Activated CD4-positive, CD25-positive, alpha-beta regulatory T cell treated with anti-CD3 and anti-CD28 coated beads, Interleukin-2, amount 50 U/mL, for 16 hours (primary cell): ENCODE results near the gene KLHL17.
A peak's percentile ranks its signal among the peaks of the same experiment; 100 is the strongest.

ENCODE experiments used
- DNase-seq: peaks from one replicate; pipeline ENCODE4 v3.0.0-alpha.2; 2020; ENCODE audit warnings: low read depth, low spot score

Gene KLHL17

DNA sequence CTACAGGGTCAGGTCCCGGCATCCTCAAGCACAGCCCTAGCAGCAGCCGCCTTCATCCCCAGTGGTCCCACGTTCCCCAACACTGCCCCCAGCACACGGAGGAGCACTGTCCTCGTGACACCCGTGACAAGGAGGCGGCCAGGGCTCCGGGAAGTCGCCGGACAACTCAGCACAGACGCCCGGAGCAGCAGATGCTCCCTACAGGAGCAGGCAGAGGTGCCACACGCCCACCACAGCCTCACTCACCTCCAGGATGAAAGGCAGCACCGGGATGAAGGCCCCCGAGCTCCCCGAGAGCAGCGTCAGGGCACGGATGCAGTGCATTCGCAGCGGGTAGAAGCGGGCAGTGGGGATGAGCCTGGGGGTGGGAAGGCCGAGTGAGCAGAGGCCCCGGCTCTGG is 9.5 kb upstream of the KLHL17 start:
- DNase-seq: no peak

DNA sequence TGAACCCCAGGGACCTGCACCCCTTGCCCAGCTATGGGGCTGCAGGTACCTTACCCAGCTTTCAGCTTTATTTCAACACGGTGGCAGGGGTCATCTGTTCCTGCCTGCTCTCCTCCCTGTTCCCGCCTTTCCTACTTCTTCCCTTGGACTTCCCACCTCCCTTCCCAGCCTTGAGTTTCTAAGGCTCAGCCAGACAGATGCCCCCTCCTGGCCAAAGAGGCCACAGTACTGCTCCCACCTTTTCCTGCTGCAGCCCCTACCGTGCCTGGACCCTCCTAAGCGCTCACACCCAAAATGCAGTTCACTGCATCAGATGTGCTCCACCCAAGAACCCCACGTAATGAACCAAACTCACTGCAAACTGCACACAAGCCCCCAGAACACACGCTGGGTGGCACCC is 9.0 kb upstream of the KLHL17 start:
- DNase-seq: no peak

DNA sequence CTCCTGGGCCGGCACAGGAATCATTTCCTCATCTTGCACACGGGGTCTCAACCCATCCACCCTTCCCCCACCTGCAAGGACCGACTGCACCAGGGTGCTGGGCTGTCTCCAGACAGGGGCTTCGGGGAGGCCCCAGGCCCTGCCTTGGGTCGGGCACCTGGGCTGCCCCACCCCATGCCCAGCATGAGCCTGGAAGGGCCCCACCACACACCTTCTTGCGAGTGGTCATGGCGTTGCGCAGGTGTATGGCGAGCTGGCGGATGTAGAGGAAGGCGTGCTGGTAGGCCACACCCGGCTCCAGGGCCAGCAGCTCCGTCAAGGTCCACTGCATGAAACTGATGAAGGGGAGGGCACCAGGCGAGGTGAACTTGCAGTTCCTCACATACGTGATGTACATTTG is 8.2 kb upstream of the KLHL17 start:
- DNase-seq: no peak

DNA sequence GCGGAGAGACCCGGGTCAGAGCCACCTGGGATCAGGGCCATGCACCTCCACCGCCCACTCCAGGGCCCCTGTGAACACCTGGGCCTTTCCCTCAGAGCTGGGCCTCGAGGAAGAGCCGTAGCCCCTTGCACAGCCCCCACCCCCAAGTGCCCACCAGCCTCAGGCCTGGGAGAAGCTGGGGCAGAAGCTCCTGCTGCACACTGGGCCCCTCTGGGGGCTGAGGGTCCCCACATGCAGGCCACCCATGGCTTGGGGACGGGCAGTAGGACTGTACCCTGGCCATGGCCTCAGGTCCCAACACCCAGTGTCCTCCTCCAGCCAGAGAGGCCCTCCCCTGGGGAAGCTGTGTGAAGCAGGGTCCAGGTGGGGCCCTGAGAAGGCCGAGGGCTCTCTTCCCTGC is 7.8 kb upstream of the KLHL17 start:
- no peak for DNase-seq

DNA sequence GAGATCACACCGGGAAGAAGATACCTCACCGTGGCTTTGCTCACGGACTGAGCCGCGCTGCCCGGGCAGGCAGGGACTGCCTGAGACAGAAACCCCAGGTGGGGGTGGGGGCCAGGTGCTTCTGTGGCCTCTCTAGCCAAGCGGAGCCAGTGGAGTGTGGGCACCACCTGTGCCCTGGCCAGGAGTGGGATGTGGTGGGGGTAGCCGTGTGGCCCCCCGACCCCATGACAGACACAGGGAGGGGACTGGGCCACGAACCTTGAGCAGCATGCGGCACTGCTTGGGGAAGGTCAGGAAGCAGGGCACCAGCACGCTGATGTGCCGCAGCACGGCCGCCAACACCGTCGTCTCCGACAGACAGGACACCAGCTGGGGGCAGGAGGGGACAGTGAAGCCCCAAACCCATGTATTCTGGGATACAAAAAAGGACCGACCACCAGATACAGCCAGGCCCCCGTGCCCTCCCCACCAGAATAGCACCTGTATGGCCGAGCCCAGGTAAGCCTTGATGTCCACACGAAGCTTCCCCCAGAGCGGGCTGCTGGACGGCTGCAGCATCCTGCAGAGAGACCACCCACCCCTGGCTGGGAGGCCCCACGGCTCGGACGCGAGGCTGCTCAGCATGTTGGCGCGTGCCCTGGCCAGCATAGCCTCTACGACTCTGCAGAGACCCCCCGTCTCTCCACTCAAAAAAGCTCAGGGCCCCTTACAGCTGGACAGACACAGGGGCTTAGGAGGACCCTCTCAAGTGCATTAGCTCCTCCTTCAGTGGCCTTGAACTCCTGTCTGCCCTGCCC is 6.7 kb upstream of the KLHL17 start:
- no peak for DNase-seq

DNA sequence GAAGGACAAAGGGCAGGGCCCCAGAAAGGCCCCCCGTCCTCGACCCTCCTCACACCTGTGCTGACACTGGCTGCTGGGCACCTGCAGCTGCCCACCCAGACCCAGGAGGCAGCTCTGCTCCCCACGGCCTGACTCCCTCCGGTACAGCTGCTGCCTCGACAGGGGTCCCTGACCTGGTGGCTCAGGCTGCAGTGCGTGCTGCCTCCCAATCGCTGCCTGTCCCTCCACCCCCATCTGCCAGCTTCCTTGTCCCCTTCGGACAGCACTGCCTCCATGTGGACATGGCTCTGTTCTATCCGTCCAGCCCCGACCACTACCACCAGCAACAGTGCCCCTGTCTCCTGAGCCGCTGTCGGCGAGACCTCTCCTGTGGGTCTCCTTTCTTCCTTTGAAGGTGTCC is 5.5 kb upstream of the KLHL17 start:
- DNase-seq: no peak

DNA sequence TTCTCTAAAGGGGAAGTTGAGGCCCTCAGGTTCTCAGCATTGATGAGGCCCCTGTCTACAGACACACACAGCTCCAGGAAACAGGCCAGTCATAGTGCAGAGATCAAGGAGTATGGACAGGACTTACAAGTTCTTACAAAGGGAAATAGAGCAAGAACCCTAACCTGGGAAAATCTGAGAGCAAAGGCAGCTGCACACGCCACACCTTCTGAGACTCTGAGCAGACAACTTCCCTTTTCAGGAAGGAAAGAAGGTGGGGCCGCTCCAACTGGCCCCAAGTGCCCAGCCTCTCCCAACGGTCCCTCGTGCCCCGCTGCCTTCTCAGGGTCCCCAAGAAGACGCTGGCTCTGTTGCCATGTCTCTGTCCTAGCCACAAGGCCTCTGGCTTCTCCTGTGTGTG is 4.9 kb upstream of the KLHL17 start:
- DNase-seq: no peak

DNA sequence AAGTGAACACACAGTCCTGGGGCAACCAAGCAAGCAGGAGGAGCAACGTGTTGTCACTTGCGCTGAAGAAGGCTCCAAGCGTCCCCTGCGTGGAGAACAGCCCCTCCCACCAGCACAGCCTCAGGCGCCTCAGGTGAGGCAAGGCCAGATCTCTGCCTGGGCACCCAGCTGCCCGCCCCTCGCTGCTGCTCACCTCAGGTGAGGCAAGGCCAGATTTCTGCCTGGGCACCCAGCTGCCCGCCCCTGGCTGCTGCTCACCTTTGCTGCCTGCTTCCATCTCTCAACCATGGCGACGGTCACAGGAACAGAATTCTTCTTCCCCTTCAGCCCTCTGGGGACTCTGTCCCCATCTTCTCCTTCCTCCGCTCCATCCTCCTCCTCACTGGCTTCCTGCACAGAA is 3.7 kb upstream of the KLHL17 start:
- DNase-seq: no peak

DNA sequence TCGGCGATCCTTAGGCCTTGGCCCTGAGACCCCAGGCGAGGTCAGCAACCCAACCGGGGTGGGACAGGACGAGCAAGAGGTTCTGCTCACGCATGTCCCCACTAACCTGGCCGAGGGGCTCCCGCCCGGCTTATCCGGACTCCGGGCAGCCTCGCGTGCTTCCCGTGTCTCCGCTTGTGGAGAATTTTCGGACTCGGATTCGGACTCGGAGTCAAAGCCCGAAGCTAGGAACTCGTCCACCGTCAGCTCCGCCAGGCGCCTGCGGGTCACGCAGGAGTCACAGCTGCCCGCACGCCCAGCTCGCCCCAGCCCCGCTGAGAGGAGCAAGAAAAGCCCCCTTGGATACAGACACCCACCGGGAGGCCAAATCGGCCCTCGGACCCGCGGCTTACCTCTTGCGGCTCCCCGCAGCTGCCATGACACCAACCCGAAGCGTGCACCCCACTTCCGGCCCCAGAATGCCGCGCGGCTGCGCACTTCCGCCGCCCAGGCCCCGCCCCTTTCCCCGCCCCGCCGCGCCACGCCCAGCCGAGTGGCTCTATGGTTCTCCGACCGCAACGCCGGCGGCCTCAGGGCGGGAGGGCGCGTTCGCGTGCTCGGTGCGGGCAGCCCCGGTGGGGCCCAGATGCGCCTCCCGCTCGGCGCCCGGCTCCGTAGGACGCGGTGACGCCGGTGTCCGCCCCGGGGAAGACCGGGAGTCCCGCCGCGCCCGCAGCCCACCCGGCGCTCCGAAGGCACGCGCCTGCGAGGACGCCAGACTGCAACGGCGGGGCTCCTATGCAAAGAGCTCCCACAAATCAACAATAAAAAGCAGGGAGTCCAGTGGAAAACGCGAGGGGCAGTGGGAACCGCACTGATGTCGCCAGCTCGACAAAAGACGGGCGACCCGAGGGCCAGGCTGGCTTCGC is 1.3 kb upstream of the KLHL17 start, which contains the start of gene NOC2L:
Gene NOC2L, minus strand, starts transcription at position 434 of the 908 bp plus-strand sequence. Its CDS starts 16 bp downstream, at position 418.
- peak; percentile 92 for DNase-seq

DNA sequence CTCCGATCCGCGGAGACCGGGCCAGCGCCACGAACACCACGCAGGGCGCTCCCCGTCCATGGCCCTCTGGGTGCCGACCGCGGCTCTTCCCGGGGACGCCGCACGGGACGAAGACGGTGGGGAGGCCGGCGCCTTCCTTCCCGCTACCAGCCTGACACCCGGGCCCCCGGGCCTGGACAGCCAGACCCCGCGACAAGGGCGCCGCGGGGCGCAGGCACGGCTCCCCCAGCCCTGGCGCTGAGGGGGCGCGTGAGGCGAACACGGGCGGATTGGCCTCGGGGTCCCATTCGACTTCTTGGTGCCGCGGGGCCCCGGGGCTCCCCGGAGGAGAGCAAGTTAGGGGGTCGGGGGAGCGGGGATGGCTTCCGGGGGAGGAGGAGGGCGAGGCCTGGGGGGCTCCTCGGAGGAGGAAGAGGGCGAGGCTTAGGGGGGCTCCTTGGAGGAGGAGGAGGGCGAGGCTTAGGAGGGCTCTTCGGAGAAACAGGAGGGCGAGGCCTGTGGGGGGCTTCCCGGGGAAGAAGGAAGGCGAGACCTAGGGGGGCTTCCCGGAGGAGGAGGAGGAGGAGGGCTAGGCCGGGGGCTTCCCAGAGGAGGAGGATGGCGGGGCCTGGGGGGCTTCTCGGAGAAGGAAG is 537 bp upstream of the KLHL17 start:
- no peak for DNase-seq

DNA sequence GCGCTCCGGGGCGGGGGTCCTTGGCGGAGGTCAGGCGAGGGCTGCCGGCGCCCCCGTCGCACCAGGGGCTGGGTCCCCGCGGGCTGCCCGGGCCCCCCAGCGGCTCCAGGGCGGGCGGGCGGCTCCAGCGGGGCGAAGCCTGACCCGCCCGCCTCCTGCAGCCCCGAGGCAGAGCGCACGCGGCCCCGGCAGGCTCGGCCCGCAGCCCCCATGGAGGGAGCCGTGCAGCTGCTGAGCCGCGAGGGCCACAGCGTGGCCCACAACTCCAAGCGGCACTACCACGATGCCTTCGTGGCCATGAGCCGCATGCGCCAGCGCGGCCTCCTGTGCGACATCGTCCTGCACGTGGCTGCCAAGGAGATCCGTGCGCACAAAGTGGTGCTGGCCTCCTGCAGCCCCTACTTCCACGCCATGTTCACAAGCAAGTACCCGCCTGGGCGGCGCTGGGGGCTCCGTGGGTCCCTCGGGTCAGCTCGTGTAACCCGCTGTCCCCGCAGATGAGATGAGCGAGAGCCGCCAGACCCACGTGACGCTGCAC is 817 bp downstream of the KLHL17 start:
- no peak for DNase-seq

DNA sequence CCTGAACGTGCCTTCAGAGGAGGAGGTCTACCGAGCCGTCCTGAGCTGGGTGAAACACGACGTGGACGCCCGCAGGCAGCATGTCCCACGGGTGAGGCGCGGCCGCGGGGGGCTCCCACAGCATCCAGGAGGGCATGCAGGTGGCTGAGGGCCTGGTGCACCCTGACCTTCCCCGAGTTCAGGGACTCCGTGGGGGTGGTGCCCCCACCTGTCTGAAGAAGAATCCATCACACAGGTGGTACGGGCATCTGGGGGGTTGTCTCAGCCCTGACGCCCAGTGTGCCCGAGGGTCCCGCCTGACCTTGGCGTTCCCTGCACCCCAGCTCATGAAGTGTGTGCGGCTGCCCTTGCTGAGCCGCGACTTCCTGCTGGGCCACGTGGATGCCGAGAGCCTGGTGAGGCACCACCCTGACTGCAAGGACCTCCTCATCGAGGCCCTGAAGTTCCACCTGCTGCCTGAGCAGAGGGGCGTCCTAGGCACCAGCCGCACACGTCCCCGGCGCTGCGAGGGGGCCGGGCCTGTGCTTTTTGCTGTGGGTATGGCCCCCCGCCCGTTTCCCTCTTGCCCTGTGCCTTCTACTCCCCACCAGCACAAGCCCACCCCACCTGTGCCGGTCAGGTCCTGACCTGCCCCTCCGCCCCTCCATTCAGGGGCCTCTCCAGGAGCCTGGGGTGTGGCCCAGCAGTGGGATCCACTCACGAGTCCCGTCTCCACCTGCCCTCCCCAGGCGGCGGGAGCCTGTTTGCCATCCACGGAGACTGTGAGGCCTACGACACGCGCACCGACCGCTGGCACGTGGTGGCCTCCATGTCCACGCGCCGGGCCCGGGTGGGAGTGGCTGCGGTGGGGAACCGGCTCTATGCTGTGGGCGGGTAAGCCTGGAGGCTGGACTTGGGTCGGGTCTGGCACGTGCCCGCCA is 2.3 kb downstream of the KLHL17 start:
- DNase-seq: no peak

DNA sequence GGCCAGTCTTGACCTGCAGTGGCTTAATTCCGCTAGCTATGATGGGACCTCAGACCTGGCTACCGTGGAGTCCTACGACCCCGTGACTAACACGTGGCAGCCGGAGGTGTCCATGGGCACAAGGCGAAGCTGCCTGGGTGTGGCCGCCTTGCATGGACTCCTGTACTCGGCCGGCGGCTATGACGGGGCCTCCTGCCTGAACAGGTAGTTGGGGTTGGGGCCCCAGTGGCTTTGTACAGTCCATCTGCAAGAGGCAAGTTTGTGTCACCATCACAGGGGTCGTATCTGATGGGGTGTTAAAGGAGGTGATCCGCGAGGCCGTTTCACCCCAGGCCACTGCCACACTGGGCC is 2.9 kb downstream of the KLHL17 start:
- no peak for DNase-seq

DNA sequence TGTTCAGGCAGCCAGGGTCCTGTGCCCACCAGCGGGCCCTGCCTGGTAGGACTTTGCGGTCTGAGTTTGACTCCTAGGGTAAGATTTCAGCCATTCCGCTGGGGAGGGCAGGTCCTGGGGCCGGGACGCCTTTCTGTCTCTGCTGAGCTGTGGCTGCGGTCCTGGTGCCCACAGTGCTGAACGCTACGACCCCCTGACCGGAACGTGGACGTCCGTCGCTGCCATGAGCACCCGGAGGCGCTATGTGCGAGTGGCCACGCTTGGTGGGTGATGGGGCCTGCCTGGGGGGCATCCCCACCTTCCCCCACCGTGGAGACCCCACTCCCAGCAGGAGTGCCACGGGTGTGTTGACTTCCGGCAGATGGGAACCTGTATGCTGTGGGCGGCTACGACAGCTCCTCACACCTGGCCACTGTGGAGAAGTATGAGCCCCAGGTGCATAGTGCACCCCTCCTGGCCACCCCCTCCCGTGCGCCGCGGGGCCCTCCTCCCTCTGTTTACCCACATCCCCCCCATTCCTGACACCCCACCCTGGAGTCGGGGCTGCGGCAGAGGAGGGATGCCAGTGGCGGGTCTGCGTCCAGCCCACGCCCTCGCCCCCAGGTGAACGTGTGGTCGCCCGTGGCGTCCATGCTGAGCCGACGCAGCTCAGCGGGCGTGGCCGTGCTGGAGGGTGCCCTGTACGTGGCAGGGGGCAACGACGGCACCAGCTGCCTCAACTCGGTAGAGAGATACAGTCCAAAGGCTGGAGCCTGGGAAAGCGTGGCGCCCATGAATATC is 3.6 kb downstream of the KLHL17 start:
- no peak for DNase-seq

DNA sequence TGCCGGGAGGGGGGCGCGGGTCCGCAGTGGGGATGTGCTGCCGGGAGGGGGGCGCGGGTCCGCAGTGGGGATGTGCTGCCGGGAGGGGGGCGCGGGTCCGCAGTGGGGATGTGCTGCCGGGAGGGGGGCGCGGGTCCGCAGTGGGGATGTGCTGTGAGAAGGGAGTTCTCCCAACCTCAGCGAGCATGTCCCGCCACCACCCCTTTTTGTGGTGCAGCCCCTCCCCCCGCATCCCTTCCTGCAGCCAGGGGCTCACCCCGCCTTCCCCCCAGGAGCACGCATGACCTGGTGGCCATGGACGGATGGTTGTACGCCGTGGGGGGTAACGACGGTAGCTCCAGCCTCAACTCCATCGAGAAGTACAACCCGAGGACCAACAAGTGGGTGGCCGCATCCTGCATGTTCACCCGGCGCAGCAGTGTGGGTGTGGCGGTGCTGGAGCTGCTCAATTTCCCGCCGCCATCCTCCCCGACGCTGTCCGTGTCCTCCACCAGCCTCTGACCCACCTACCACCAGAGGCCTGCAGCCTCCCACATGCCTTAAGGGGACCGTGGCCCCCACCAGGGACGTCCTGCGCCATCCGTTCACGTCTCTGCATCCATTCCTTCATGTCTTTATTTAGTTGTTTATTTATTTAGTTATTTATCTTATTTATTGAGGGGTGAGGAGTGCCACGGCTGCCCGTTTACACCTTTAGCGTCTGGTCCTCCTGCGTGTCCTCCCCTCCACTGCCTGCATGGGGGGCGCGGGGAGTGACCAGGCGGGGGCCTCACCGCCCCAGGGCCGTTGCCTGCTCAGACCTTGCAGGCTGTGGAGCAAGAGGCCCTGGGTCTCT is 4.5 kb downstream of the KLHL17 start:
- DNase-seq: no peak

DNA sequence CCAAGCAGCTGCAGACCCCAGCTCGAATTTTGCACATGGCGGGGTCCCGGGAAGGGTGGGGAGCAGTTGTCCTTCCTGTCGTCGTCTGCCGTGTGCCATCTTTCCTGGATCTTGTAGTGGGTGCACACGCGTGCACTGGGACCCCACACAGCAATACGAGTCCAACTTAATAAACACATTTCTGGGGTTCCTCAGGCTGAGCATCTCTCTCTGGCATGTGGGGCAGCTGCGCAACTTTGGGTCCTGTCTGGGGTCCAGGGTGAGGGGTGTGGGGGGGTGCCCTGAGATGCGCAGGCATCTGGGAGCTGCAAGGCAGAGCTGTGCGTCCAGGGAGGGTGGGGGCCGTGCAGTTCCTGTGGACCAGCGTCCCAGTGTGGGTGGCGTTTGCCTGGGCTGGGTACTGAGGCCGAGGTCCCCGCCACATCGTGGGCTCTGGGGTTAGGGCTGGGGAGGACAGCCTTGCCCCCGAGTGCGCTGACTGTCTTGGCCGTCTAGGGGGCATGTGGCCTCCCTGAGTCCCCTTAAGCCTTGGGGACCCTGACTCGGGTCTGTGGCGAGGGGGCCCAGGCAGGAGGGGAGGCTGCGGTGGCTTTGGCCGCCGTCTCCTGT is 5.2 kb downstream of the KLHL17 start:
- no peak for DNase-seq

DNA sequence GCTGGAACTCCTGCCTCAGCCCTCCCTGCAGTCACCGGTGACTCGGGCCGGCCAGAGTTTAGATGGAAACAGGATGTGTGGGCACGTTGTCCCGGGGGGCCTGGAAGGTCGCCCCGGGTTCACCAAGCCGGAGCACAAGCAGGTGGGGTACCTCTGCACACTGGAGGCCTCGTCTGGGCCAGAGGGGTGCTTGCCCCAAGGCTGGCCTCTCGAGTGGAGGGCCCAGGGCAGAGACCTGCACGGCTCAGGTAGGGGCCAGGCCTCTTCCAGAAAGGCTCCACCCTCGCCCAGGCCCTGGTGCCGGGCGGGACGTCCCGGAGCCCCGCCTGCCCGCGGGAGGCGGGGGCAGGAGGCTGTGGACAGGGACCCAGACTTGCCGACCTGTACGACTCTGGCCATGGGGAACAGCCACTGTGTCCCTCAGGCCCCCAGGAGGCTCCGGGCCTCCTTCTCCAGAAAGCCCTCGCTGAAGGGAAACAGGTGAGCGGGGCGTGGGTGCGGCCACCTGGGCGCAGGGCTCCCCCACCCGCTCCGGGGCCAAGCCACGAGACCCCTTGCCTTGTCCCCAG is 5.8 kb downstream of the KLHL17 start, which contains the start of gene PLEKHN1:
Gene PLEKHN1, plus strand, starts transcription at position 348 of the 569 bp plus-strand sequence. Its CDS starts 50 bp downstream, at position 398.
- DNase-seq: no peak

DNA sequence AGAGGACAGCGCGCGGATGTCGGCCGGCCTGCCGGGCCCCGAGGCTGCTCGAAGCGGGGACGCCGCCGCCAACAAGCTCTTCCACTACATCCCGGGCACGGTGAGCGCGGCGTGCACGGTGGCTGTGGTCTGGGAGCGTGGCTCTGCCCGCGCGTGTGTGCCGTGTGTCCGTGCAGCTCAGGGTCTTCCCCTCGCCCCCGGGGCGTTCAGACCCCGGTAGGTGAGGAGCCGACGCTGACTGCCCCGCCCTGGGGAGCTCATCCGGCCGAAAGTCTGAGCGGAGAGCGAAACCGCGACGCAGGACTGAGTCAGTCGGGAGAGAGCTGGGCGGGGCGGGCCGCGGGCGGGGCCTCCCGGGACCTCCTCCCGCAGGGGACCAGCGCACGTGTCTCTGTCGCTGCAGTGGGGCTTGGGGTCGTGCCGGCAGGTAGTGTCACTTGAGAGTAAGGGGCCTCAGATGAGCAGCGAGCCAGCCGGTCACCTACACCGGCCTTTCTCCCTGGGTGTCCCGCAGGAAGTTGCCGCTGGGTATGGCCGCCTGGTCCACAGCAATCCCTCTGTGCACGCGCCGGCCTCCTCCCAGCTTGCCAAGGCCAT is 6.4 kb downstream of the KLHL17 start:
- peak; percentile 61 for DNase-seq
